ENCODE data around the gene ZNF799. TPM values are rescaled to one million over a fixed set of nuclear protein-coding genes. Genes with fewer than 3 reads are reported as not detected.
"Not testable (repeated sequence)": the region's sequence is repeated elsewhere in the genome, so short reads cannot be mapped to it uniquely, and the experiment has no call there.

ZNF799 gene
- total and polyA plus RNA-seq, 2 of the 13 experiments (the other 11 are each of a cell fraction or from before 2014, with no cell fraction given) = 7.7 to 17.9 TPM

- not testable (repeated sequence) for TF ChIP-seq SOX13 (IDR thresholded peaks at IDR 0.05); MAZ (IDR thresholded peaks at IDR 0.05; ENCODE audit: borderline replicate concordance, low read depth, low read length)
- TF ChIP-seq SOX13 (CRISPR knock-in tag; conservative IDR thresholded peaks at IDR 0.05 in 1 of 2, IDR thresholded peaks at IDR 0.05 in 1 of 2) (0 out of 4 replicates have a peak, but pooled peaks of 1 of the 2 experiments have one; percentile 14), ZNF263 (CRISPR knock-in tag; IDR thresholded peaks at IDR 0.05) (peak; percentile 46; the same call in 1 of the 2 replicates), CEBPG (CRISPR knock-in tag; IDR thresholded peaks at IDR 0.05) (0 out of 2 replicates have a peak, but pooled peaks have one; percentile 16), MAZ (CRISPR knock-in tag; IDR thresholded peaks at IDR 0.05; ENCODE audit: low read depth) (0 out of 2 replicates have a peak, but pooled peaks have one; percentile 49), MTA1 (CRISPR knock-in tag; IDR thresholded peaks at IDR 0.05; ENCODE audit: borderline replicate concordance) (0 out of 2 replicates have a peak, but pooled peaks have one; percentile 3), ZBTB7B (CRISPR knock-in tag; IDR thresholded peaks at IDR 0.05) (0 out of 2 replicates have a peak, but pooled peaks have one; percentile 33), ELF3 (CRISPR knock-in tag; IDR thresholded peaks at IDR 0.05) (peak; percentile 23; the same call in 1 of the 2 replicates), ZNF747 (CRISPR knock-in tag; IDR thresholded peaks at IDR 0.05; ENCODE audit: borderline replicate concordance) (0 out of 2 replicates have a peak, but pooled peaks have one; percentile 46), TEAD3 (CRISPR knock-in tag; optimal IDR thresholded peaks at IDR 0.05; ENCODE audit: borderline replicate concordance) (peak; percentile 16), ATF7-NPFF (CRISPR knock-in tag; IDR thresholded peaks at IDR 0.05; ENCODE audit: low read depth) (0 out of 2 replicates have a peak, but pooled peaks have one; percentile 20), SAP130 (CRISPR knock-in tag; IDR thresholded peaks at IDR 0.05; ENCODE audit: low read depth) (peak; percentile 74), ZSCAN29 (CRISPR knock-in tag; conservative IDR thresholded peaks at IDR 0.05) (0 out of 2 replicates have a peak, but pooled peaks have one; percentile 9), ASH2L (IDR thresholded peaks at IDR 0.05; ENCODE audit: insufficient read length, low read depth, low read length) (peak; percentile 15), ZNF503 (CRISPR knock-in tag; IDR thresholded peaks at IDR 0.05) (0 out of 2 replicates have a peak, but pooled peaks have one; percentile 3)
These were observed 1.0 kb downstream of the ZNF799 start (continued) for GRCh38 chr19:12399901-12400632.

GRCh38 chr19:12391148-12391547 lies 9.9 kb downstream of the ZNF799 start:
- in situ Hi-C loops (cut with HindIII; ENCODE audit: extremely low pct_ligation_motif_present, low pct_unique_long_range_greater_than_20kb); H3K4me1 ChIP-seq (ENCODE audit: insufficient read depth, low read length); H3K9ac ChIP-seq (ENCODE audit: insufficient read depth, low read depth, low read length); ATAC-seq; H3K9me3 ChIP-seq (ENCODE audit: low read length); CTCF ChIA-PET (ENCODE audit: low intra/inter-chr PET ratio, low total read pairs); FAIRE-seq; H3K4me3 ChIP-seq (replicated peaks in 1 of 3; ENCODE audit: insufficient read depth in 1 of 3, low read depth in 2 of 3, low read length in 3 of 3); POLR2A ChIA-PET; H3K4me2 ChIP-seq (ENCODE audit: low read depth, low read length); H2AFZ ChIP-seq (ENCODE audit: low read length); H3K27ac ChIP-seq (ENCODE audit: extremely low read length, insufficient read depth, low read length); H3K27me3 ChIP-seq (ENCODE audit: control insufficient read depth in 1 of 2, insufficient read depth in 2 of 2, low read length in 2 of 2); BruUV-seq (replicated peaks); H4K20me1 ChIP-seq (ENCODE audit: insufficient read depth, low read length); DNase-seq (ENCODE audit: low spot score); intact Hi-C loops (cut with micrococcal nuclease; ENCODE audit: unreplicated experiment): not testable (repeated sequence)
- Histone ChIP-seq H3K79me2 (ENCODE audit: insufficient read depth, low read length) (peaks cover 21% of the 10 kb centered on the region), H3K36me3 (replicated peaks in 1 of 2; ENCODE audit: control insufficient read depth in 1 of 2, insufficient read depth in 2 of 2, low read length in 2 of 2) (peaks cover 10 to 29% of the 10 kb centered on the region in 2 experiments; a peak in 3 of 5 replicates)
- 97% methylated on average over 6 of the region's 6 CpGs for WGBS (ENCODE audit: low lambda C conversion rate)
